NCI-H1694 treated with DMSO at 0.1 percent for 48 hours (cell line): ENCODE results near the gene FOXG1.

Source experiments
- DNase-seq: peaks from one replicate; lab custom pipeline; 2025; lab: John Stamatoyannopoulos, UW

The FOXG1 gene

GRCh38 chr14:28761438-28762291 is 4.9 kb upstream of the FOXG1 start:
- DNase-seq = no peak

- peak; percentile 55 for DNase-seq
Observed at GRCh38 chr14:28762303-28762954, 4.2 kb upstream of the FOXG1 start.

GRCh38 chr14:28762955-28763326 is 3.6 kb upstream of the FOXG1 start:
- no peak for DNase-seq

GRCh38 chr14:28763751-28764256 is 2.8 kb upstream of the FOXG1 start:
- DNase-seq = no peak

- DNase-seq = peak; percentile 89
Observed at GRCh38 chr14:28764257-28765160, 2.1 kb upstream of the FOXG1 start.

GRCh38 chr14:28765169-28765830 is 1.3 kb upstream of the FOXG1 start:
- DNase-seq = no peak

GRCh38 chr14:28765831-28766468 is 637 bp upstream of the FOXG1 start:
- peak; percentile 75 for DNase-seq

GRCh38 chr14:28767030-28767852 is 654 bp downstream of the FOXG1 start:
- no peak for DNase-seq

- peak; percentile 69 for DNase-seq
Observed at GRCh38 chr14:28767853-28768741, 1.5 kb downstream of the FOXG1 start.

GRCh38 chr14:28769276-28769880 is 2.8 kb downstream of the FOXG1 start:
- peak; percentile 69 for DNase-seq

GRCh38 chr14:28770061-28770460 is 3.5 kb downstream of the FOXG1 start:
- DNase-seq = peak; percentile 59

- peak; percentile 80 for DNase-seq
Observed at GRCh38 chr14:28770630-28771029, 4.0 kb downstream of the FOXG1 start.

- no peak for DNase-seq
Observed at GRCh38 chr14:28771168-28771567, 4.6 kb downstream of the FOXG1 start.

- peak; percentile 96 for DNase-seq
Observed at GRCh38 chr14:28772613-28773012, 6.0 kb downstream of the FOXG1 start.

GRCh38 chr14:28773176-28773575 is 6.6 kb downstream of the FOXG1 start:
- peak; percentile 74 for DNase-seq

- DNase-seq = peak; percentile 93
Observed at GRCh38 chr14:28773861-28774691, 7.5 kb downstream of the FOXG1 start.

GRCh38 chr14:28774764-28775735 is 8.5 kb downstream of the FOXG1 start:
- peak; percentile 85 for DNase-seq
